GM18505 (cell line): ENCODE results near the gene TESK1.
A peak's percentile ranks its signal among the peaks of the same experiment; 100 is the strongest.
"Not testable (repeated sequence)": the region's sequence is repeated elsewhere in the genome, so short reads cannot be mapped to it uniquely, and the experiment has no call there.

Experiments used
- ATAC-seq: cut with Tn5 transposase; IDR thresholded peaks from one replicate; pipeline ENCODE4 v1.9.1; 2021; ENCODE audit not compliant: unreplicated experiment
- POLR2A ChIP-seq: IDR thresholded peaks from 4 replicates; pipeline ENCODE4 v1.6.1; 2011; ENCODE audit warnings: borderline replicate concordance; ENCODE audit not compliant: insufficient read depth, insufficient read length; ENCODE audit errors: extremely low read depth

TESK1 gene

DNA sequence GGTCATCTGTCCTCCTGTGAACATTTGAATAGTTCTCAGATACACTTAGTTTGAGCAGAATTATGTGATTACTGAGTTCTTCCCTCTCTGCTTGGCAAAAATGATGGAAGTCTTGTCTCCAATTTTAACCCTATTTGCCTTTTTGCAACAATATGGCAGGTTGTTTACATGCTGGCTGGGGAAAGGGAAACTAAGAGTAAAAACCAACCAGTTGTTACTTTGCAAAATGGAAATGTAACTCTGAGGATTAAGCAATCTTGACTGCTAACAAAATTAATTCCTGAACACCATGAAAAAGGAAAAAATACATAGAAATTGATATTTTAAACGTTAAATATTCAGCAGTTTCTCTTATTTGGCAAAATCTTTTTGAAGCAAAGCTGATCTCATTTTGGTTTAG is 34.6 kb downstream of the TESK1 start:
- no peak for ATAC-seq
- no peak for TF ChIP-seq POLR2A

DNA sequence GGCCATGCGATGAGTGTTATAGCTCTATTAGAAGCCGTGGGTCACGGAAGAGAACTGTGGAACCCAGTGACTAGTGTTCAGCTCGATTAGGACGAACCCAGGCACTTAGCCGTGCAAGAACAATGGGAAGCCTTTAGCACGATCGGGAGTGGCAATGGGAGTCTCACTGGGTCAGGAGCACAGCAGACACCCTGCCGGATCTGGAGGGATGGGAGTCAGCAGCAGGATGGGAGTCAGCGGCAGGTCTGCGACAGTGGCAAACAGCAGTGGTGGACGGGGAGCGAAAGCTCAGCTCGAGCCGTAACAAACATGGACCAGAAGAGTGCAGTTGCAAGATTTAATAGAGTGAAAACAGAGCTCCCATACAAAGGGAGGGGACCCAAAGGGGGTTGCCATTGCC is 35.4 kb downstream of the TESK1 start:
- ATAC-seq = not testable (repeated sequence)

DNA sequence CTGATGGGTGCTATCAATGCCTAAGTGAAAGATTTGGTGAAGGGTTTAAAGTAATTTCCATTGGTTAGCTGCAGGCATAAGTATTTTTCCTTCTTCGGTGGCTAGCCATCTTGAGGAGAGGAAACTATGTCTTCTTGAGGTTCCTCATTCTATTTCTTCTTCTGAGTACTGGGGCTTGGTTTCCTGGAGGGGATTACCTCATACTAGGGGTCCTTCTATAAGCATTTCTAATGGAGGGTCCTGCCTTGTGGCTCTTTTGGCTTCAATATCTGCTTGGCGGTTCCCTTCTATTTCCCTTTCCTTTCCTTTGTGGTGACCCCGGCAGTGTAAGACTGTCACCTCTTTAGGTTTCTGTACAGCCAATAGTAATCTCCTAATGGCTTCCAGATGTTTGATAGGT is 36.4 kb downstream of the TESK1 start:
- ATAC-seq = not testable (repeated sequence)

DNA sequence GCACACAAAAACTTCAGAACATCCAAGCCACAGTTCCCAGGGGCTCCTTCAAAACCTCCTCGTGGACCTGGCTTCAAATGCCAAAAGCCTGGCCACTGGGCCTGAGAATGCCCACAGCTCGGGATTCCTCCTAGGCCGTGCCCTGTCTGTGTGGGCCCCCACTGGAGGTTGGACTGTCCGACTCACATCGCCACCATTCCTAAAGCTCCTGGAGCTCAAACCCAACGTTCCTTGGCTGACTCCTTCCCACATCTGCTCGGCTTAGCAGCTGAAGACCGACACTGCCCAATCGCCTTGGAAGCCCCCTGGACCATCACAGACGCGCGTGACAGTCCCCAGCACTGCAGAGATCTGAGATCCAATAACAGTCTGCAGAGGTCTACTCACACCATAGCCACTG is 38.0 kb downstream of the TESK1 start:
- ATAC-seq = no peak
- TF ChIP-seq POLR2A = no peak

DNA sequence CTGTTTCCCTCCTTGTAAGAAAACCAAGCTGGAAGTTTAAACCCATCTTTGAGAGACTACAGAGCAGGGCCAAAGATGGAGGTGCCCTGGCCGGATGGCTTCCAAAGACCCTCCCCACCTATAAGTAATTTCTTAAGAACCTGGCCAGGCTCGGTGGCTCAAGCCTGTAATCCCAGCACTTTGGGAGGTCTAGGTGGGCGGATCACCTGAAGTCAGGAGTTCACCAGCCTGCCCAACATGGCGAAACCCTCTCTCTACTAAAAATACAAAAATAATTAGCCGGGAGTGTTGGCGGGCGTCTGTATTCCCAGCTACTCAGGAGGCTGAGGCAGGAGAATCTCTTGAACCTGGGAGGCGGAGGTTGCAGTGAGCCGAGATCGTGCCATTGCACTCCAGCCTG is 40.7 kb downstream of the TESK1 start:
- ATAC-seq = not testable (repeated sequence)

DNA sequence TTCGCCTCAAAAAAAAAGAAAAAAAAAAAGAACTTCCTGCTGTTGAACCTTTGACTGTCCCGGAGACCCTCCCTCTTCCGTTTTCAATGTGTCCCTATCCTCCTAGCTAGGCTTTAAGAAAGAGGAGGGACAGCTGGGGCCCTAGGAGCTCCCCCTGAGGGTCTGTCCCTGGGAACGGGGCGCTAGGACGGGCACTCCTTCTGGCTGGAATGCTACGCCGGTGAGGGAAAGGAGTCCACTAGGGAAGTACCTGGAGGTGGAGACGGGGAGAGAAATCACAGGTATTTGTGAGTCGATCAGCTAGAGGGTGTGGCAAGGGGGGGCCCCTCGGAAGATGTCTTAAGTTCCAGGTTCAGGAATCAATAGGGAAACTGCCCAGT is 41.1 kb downstream of the TESK1 start:
- no peak for TF ChIP-seq POLR2A
- no peak for ATAC-seq

DNA sequence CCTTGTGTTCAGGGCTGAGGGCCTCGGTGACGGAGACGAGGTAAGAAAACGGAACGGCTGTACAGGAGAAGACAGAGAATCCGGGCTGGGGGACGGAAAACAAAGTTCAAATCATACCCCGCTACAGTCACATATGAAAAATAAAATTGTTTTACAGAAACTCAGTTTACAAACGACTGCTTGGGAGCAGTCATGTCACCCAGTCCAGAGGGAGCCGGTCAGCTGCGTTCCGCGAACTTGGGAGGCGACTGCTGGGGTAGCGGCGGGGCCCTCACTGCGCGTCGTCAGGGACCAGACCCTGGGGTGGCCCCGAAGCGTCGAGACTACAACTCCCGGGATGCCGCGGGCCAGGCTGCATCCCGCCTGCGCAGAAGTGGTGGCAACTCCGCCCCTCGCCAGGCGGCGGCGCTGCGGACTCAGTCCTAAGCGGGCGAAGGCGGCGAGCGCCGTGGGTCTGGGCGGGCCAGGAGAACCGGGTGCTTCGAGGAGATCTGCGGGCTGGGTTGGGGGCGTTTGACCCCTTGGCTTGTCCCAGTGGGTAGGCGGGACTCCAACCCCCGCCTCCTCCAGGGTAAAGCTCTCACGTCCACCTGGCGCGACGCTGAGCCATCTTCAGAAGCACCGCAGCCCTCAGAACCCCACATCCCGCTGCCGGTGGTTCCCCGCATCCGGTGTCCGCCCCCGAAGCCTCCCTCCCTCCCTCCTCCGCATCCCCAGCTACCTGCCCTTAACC is 41.6 kb downstream of the TESK1 start:
- TF ChIP-seq POLR2A = peak; percentile 84
- peak; percentile 83 for ATAC-seq

DNA sequence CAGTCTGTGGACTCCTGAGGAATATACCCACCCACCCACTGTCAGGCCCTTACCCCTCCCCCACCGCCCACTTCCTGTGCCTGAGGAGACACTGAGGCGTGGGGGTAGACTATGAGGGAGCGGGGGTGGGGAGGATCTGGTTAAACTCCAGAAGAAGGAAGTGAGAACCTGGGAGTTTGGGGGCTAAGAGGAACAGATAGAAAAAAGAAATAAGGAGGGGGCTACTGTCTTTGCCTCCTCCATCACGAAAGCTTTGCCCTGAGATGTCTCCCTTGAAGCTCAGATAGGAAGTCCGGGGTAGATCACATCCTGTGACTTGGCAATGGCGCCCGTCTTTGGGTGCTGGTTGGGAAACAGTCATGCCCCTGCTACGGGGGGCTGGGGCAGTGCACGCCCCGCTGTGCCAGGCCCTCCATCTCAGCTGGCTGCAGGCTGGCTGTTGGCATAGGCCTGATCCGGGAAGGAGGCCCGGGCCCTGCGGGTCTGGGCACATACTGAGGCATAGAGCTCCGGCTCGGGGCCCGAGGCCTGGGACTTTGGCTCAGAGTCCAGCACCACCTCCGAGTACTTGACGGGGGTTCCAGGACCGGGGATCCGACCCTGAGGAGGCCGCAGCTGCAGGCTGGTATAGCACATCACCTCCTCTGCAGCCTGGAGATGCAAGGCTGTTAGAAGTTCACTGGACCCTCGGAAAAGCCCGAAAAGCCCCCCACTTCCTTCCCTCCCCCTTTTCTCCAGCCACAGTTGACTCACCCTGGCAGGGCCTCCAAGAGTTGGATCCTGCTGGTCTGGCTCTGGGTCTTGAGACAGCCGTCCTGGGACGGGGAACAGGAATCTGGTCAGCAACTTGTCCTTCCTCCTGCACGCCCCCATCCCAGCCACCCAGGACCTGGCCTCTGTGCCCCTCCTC is 44.6 kb downstream of the TESK1 start:
- ATAC-seq = no peak
- TF ChIP-seq POLR2A = no peak

DNA sequence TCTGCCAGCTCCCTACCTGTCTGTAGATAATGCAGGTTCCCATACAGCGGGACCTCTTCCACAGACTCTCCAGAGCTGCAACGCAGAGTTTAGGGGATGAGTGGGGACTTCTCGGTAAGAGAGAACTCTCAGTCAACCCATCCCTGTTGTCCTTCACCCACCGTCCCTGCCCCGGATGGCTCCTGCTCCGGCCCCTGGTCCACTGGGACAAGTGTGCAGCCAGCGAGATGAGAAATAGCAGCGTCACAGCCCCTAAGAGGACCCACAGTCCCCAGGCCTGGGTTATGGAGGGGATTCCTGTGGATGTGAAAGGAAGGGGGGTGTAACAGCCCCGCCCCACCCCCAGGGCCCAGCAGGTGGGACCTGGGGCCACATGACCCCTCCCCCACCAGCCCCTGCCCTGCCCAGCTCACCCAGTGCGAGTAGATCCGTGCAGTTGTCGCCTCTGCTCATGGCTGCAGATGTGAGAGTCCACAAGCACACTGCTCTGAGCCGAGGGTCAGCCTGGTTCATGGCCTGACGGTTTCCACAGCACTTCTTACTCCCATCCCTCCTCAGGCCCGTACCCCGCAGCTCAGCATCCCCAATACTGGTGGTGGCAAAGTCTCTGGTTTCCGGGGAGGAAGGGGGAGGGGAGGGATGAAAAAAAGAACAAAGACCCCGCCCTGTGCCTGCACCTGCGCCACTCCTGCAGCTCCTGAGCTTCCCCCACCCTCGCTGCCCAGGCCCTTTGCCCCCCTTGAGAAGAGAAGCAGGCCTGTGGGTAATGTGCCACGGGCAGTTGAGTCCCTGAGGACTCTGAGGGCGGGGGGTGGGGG is 45.5 kb downstream of the TESK1 start, which contains the start of gene SIT1:
Gene SIT1, minus strand, starts transcription at position 591 of the 818 bp plus-strand sequence. Its CDS starts 78 bp downstream, at position 513.
- no peak for ATAC-seq
- TF ChIP-seq POLR2A = no peak

DNA sequence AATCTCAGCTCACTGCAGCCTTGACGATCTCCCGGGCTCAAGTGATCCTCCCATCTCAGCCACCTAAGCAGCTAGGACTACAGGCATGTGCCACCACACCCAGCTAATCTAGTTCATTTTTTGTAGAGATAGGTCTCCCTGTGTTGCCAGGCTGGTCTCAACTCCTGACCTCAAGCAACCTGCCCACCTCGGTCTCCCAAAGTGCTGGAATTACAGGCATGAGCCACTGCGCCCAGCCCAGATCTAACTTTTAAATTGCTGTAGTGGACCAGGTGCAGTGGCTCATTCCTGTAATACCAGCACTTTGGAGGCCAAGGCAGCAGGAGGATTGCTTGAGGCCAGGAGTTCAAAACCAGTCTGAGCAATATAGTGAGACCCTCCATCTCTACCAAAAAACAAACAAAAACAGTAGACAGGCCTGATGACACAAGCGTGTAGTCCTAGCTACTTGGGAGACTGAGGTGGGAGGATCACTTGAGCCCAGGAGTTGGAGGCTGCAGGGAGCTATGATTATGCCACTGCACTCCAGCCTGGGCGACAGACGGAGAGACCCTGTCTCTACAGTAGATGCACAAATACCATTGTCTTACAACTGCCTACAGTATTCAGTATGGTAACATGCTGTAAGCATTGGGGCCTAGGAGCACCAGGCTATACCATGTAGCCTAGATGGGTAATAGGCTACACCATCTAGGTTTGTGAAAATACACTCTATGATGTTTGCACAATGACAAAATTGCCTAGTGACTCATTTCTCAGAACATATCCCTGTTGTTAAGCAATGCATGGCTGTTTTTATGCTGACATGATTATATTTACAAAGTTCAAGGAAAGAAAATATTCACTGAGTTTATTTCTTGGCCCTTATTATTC is 47.1 kb downstream of the TESK1 start:
- no peak for TF ChIP-seq POLR2A
- ATAC-seq = no peak

DNA sequence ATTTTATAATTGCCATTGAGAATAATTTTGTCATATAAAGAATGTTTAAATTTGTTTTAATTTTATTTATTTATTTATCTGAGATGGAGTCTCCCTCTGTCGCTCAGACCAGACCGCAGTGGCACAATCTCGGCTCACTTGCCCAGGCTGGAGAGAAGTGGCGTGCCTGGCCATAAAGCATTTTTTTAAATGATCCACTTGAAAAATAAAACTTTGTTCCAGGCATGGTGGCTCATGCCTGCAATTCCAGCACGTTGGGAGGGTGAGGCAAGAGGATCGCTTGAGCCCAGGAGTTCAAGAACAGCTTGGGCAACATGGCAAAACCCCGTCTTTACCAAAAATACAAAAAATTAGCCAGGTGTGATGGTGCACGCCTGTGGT is 47.8 kb downstream of the TESK1 start:
- ATAC-seq = no peak
- TF ChIP-seq POLR2A = no peak

DNA sequence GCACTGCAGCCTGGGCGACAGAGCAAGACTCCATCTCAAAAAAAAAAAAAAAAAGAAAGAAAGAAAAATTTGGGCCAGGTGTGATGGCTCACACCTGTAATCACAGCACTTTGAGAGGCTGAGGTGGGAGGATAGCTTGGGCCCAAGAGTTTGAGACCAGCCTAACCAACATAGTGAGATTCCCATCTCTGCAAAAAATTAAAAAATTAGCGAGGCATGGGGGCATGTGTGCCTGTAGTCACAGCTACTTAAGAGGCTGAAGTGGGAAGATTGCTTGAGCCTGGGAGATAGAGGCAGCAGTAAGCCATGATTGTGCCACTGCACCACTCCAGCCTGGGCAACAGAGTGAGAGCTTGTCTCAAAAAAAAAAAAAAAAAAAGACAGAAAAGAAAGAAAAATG is 48.5 kb downstream of the TESK1 start:
- ATAC-seq = no peak
- TF ChIP-seq POLR2A = no peak

DNA sequence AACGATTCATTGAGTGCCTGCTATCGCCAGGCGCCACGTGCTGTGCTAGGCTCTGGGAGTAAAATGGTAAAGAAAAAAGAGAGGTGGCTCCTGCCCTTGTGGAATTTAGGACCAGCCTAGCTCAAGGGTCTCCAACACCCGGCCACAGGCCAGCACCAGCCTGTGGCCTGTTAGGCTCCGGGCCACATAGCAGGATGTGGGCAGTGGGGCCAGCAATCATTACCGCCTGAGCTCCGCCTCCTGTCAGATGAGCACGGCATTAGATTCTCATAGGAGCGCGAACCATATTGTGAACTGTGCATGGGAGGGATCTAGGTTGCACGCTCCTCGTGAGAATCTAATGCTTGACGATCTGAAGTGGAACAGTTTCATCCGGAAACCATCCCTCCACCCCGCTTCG is 51.3 kb downstream of the TESK1 start:
- no peak for ATAC-seq
- no peak for TF ChIP-seq POLR2A
